ENCODE results near the gene UBE2N. TPM values are rescaled to one million over a fixed set of nuclear protein-coding genes. Genes with fewer than 3 reads are reported as not detected.

UBE2N gene
- total and polyA plus RNA-seq, 2 donors (not counting 3 experiments of a cell fraction or from before 2014, with no cell fraction given) = 59.2 to 125 TPM

DNA sequence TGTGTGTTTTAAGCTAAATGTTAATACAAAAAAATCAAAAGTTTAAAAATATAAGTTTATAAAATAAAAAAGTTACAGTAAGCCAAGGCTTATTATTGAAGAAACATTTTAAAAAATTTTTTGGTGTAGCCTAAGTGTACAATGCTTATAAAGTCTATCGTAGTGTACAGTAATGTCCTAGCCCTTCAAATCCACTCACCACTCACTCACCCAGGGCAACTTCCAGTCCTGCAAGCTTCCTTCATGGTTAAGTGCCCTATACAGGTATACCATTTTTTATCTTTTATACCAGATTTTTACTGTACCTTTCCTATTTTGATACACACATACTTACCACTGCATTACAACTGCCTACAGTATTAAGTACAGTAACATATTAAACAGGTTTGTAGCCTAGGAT is 11.9 kb downstream of the UBE2N start:
- no peaks in the 10 kb centered on the region for H3K36me3 ChIP-seq (ENCODE audit: control insufficient read depth in 2 of 2, extremely low read depth in 1 of 2, insufficient read depth in 2 of 2, low read length in 2 of 2)
- FAIRE-seq (no peak), DNase-seq (ENCODE audit: low read depth, low spot score) (no peak)
- CTCF ChIA-PET = interaction anchor here (1.0 to 1.2 kb wide), 2 partner anchors 10 to 672 kb away, joined by 4 to 10 read pairs; no protein-coding TSS in a partner anchor
- peaks cover 99% of the 10 kb centered on the region for H3K79me2 ChIP-seq (ENCODE audit: control insufficient read depth, insufficient read depth, low read length)
- no peaks in the 10 kb centered on the region for H3K9me3 ChIP-seq (replicated peaks; ENCODE audit: control insufficient read depth, insufficient read depth, low read length)
- H4K20me1 ChIP-seq (replicated peaks; ENCODE audit: control insufficient read depth, extremely low read depth, insufficient read depth, low read length) = peaks cover 26% of the 10 kb centered on the region
- no peak overlapping the region for H3K9ac ChIP-seq (replicated peaks; ENCODE audit: extremely low read depth, insufficient read depth, low read length)
- H3K4me3 ChIP-seq (replicated peaks in 1 of 3; ENCODE audit: insufficient read depth in 1 of 3, low read depth in 1 of 3, low read length in 3 of 3) = no peak overlapping the region
- peaks cover 2% of the 10 kb centered on the region for H3K4me1 ChIP-seq (ENCODE audit: control insufficient read depth, extremely low read depth, insufficient read depth, low read length)
- H3K4me2 ChIP-seq (ENCODE audit: insufficient read depth, low read length) = no peak overlapping the region
- H3K9me1 ChIP-seq (replicated peaks; ENCODE audit: control insufficient read depth, extremely low read depth, insufficient read depth, low read length) = peaks cover 2% of the 10 kb centered on the region
- no peak overlapping the region for H2AFZ ChIP-seq (ENCODE audit: low read depth, low read length)
- POLR2A ChIA-PET = interaction anchor here (0.7 kb wide), 1 partner anchor 505 kb away, joined by 4 read pairs; no protein-coding TSS in a partner anchor
- no peak overlapping the region for H3K27ac ChIP-seq (ENCODE audit: insufficient read depth, low read depth, low read length)
- dilution Hi-C loops (cut with MboI; ENCODE audit: extremely low pct_ligation_motif_present, low sequenced_read_pairs) = no loop called here
- H3K27me3 ChIP-seq (ENCODE audit: control insufficient read depth in 2 of 2, insufficient read depth in 2 of 2, low read length in 2 of 2) = no peaks in the 10 kb centered on the region
- intact Hi-C loops (cut with micrococcal nuclease) = loop anchor here (10.0 kb wide), 1 partner anchor 855 kb away; no protein-coding TSS in a partner anchor
- TF ChIP-seq GATA2 (IDR thresholded peaks at IDR 0.05; ENCODE audit: insufficient read depth, insufficient read length, low read depth, low read length) (no peak), JUN (IDR thresholded peaks at IDR 0.05; ENCODE audit: borderline replicate concordance, insufficient read depth, insufficient read length, low read depth) (no peak), POLR2A (IDR thresholded peaks at IDR 0.05; ENCODE audit: low read depth, low read length) (no peak), MYC (IDR thresholded peaks at IDR 0.05; ENCODE audit: low read depth, low read length) (no peak), EZH2 (IDR thresholded peaks at IDR 0.05; ENCODE audit: borderline replicate concordance, low read depth, low read length, severe bottlenecking) (no peak), FOS (IDR thresholded peaks at IDR 0.05; ENCODE audit: borderline replicate concordance, insufficient read depth, low read length) (no peak), POLR2AphosphoS5 (IDR thresholded peaks at IDR 0.05; ENCODE audit: insufficient read depth, low read depth, low read length) (no peak)
- TF ChIP-seq, protein P1, sequence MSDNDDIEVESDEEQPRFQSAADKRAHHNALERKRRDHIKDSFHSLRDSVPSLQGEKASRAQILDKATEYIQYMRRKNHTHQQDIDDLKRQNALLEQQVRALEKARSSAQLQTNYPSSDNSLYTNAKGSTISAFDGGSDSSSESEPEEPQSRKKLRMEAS (IDR thresholded peaks at IDR 0.05; ENCODE audit: insufficient read depth, insufficient read length) = no peak
- TF ChIP-seq, protein P2, sequence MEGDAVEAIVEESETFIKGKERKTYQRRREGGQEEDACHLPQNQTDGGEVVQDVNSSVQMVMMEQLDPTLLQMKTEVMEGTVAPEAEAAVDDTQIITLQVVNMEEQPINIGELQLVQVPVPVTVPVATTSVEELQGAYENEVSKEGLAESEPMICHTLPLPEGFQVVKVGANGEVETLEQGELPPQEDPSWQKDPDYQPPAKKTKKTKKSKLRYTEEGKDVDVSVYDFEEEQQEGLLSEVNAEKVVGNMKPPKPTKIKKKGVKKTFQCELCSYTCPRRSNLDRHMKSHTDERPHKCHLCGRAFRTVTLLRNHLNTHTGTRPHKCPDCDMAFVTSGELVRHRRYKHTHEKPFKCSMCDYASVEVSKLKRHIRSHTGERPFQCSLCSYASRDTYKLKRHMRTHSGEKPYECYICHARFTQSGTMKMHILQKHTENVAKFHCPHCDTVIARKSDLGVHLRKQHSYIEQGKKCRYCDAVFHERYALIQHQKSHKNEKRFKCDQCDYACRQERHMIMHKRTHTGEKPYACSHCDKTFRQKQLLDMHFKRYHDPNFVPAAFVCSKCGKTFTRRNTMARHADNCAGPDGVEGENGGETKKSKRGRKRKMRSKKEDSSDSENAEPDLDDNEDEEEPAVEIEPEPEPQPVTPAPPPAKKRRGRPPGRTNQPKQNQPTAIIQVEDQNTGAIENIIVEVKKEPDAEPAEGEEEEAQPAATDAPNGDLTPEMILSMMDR (IDR thresholded peaks at IDR 0.05; ENCODE audit: extremely low read depth in 1 of 2, insufficient read depth in 1 of 2, low read depth in 1 of 2, low read length in 2 of 2) = no peak
- no TSS peak for BruUV-seq (replicated peaks)

Data from endothelial cell of umbilical vein (primary cell).